ENCODE data around the gene ANKFY1.

DNA sequence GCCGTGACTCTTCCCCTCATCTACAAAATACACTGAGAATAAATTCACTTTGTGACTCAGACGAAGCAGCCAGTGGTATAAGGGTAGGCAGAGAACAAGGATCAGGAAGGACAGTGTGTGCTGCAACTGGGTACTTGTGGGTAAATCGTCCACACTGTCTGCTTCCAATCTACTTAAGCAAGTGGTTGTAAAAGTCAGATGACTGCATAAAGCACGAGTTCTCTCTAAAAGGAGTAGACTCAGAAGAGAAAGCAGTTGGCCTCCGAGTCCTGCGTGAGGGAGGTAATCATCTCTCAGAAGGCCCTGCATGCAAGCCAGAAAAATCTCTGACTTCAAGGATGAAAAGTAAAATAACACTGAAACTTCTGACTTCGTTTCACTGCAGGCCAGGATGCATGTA, 43.1 kb downstream of the ANKFY1 start:
- TF ChIP-seq, protein P1, sequence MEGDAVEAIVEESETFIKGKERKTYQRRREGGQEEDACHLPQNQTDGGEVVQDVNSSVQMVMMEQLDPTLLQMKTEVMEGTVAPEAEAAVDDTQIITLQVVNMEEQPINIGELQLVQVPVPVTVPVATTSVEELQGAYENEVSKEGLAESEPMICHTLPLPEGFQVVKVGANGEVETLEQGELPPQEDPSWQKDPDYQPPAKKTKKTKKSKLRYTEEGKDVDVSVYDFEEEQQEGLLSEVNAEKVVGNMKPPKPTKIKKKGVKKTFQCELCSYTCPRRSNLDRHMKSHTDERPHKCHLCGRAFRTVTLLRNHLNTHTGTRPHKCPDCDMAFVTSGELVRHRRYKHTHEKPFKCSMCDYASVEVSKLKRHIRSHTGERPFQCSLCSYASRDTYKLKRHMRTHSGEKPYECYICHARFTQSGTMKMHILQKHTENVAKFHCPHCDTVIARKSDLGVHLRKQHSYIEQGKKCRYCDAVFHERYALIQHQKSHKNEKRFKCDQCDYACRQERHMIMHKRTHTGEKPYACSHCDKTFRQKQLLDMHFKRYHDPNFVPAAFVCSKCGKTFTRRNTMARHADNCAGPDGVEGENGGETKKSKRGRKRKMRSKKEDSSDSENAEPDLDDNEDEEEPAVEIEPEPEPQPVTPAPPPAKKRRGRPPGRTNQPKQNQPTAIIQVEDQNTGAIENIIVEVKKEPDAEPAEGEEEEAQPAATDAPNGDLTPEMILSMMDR (IDR thresholded peaks at IDR 0.05; ENCODE audit: poor library complexity) = no peak
- TF ChIP-seq EZH2phosphoT487 (IDR thresholded peaks at IDR 0.05; ENCODE audit: low read depth, severe bottlenecking, unreplicated experiment) = no peak

Data from hepatocyte (in vitro differentiated cells).